PC-9 (cell line): ENCODE measurements around the gene CLCN5.

Experiments used
- CTCF ChIP-seq: fragments of 200-600 bp; sonication (generic); conservative IDR thresholded peaks from 2 replicates; pipeline ENCODE4 v1.6.1; 2017; ENCODE audit warnings: mixed run types, antibody characterized with exemption, mild to moderate bottlenecking, moderate library complexity
- EZH2 ChIP-seq: fragments of 200-600 bp; sonication (generic); IDR thresholded peaks from 2 replicates; pipeline ENCODE4 v1.8.0; 2017; ENCODE audit warnings: antibody characterized with exemption, low read depth

DNA sequence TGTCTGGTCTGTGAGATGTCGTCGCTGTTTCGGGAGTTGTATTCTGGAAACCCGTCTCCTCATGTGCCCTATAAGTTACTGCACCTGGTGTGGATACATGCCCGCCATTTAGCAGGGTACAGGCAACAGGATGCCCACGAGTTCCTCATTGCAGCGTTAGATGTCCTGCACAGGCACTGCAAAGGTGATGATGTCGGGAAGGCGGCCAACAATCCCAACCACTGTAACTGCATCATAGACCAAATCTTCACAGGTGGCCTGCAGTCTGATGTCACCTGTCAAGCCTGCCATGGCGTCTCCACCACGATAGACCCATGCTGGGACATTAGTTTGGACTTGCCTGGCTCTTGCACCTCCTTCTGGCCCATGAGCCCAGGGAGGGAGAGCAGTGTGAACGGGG is 41.7 kb upstream of the CLCN5 start:
- TF ChIP-seq CTCF (no peak), EZH2 (no peak)
